Measurements from ENCODE around the gene THRB.

Gene THRB

DNA sequence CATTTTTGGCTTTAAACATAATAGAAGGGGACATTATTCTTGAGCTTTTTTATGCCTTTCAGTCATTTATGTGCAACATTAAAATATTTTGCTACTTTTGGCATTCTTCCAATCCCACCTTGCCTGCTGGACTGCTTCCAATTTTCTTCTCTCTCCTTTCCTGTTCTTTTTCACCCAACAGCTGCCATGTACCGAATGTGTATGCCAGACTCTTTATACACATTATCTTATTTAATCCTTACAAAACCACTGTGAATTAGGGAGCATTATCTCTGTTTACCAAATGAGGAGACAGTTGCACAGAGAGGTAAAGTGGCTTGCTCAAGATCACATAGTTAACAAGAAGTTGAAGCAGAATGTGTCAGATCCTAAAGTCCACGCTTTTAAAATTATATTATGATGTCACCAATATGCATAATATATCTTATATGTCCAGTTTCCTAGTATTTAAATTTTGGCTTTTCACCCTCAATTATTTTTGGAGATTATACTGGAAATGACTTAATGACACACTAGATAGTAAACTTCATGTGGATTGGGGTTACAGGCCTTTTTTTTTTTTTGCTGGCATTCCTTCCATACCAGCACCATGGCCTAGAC lies 231.5 kb downstream of the THRB start:
- no peak overlapping the region for H4K8ac ChIP-seq (ENCODE audit: low read depth, low read length)
- no peak overlapping the region for H2BK120ac ChIP-seq (ENCODE audit: low read depth, low read length)
- H3K27me3 ChIP-seq (ENCODE audit: control insufficient read depth in 3 of 3, insufficient read depth in 3 of 3, low read depth in 1 of 3, low read length in 3 of 3), result no peaks in the 10 kb centered on the region
- no peak overlapping the region for H3K27ac ChIP-seq (replicated peaks; ENCODE audit: low read length)
- no peak overlapping the region for H2BK12ac ChIP-seq (ENCODE audit: low read length)
- no peak overlapping the region for H3K4ac ChIP-seq (ENCODE audit: low read length)
- no peaks in the 10 kb centered on the region for H3K79me1 ChIP-seq (ENCODE audit: low read depth, low read length)
- WGBS, 2 donors (ENCODE audit: extremely low coverage in 2 of 2, insufficient read length in 2 of 2, insufficient replicate concordance in 1 of 2), result no CpG with 5 or more reads among the region's 2 CpGs
- H3K4me2 ChIP-seq (ENCODE audit: insufficient read depth, low read length, poor library complexity, severe bottlenecking), result no peak overlapping the region
- no peak overlapping the region for H3K4me3 ChIP-seq (ENCODE audit: low read length in 2 of 2)
- H2AK5ac ChIP-seq (ENCODE audit: low read depth, low read length), result no peak overlapping the region
- no peak overlapping the region for H3K9ac ChIP-seq (ENCODE audit: low read depth, low read length, poor library complexity)
- no peak overlapping the region for H3K14ac ChIP-seq (ENCODE audit: low read length)
- H2BK15ac ChIP-seq (ENCODE audit: low read length), result no peak overlapping the region
- H3K4me1 ChIP-seq (ENCODE audit: control insufficient read depth in 2 of 2, insufficient read depth in 1 of 2, low read depth in 1 of 2, low read length in 2 of 2), result no peaks in the 10 kb centered on the region
- H3K36me3 ChIP-seq (replicated peaks in 1 of 2; ENCODE audit: control insufficient read depth in 2 of 2, insufficient read depth in 2 of 2, low read length in 2 of 2), result no peaks in the 10 kb centered on the region
- DNase-seq (ENCODE audit: low spot score), result no peak
- H3K18ac ChIP-seq (ENCODE audit: low read length), result no peak overlapping the region
- no peak overlapping the region for H2BK5ac ChIP-seq (ENCODE audit: low read length)
- no peak overlapping the region for H4K91ac ChIP-seq (ENCODE audit: low read depth, low read length, poor library complexity)
- H3K23ac ChIP-seq (ENCODE audit: low read depth, low read length, poor library complexity), result no peak overlapping the region
- H2AFZ ChIP-seq (ENCODE audit: low read length), result no peak overlapping the region
- no peaks in the 10 kb centered on the region for H3K9me3 ChIP-seq (replicated peaks in 1 of 2; ENCODE audit: control insufficient read depth in 2 of 2, insufficient read depth in 1 of 2, low read depth in 1 of 2, low read length in 2 of 2)

GRCh38 chr3:24261521-24261920 lies 233.1 kb downstream of the THRB start:
- H3K4me3 ChIP-seq (ENCODE audit: low read length in 2 of 2), result no peak overlapping the region
- H3K4me1 ChIP-seq (ENCODE audit: control insufficient read depth in 2 of 2, insufficient read depth in 1 of 2, low read depth in 1 of 2, low read length in 2 of 2), result peaks cover 0 to 1% of the 10 kb centered on the region in 2 donors
- H4K8ac ChIP-seq (ENCODE audit: low read depth, low read length), result no peak overlapping the region
- no peak overlapping the region for H2AFZ ChIP-seq (ENCODE audit: low read length)
- H3K79me1 ChIP-seq (ENCODE audit: low read depth, low read length), result no peaks in the 10 kb centered on the region
- H3K9me3 ChIP-seq (replicated peaks in 1 of 2; ENCODE audit: control insufficient read depth in 2 of 2, insufficient read depth in 1 of 2, low read depth in 1 of 2, low read length in 2 of 2), result no peaks in the 10 kb centered on the region
- H2AK5ac ChIP-seq (ENCODE audit: low read depth, low read length), result no peak overlapping the region
- H3K9ac ChIP-seq (ENCODE audit: low read depth, low read length, poor library complexity), result no peak overlapping the region
- no peaks in the 10 kb centered on the region for H3K36me3 ChIP-seq (replicated peaks in 1 of 2; ENCODE audit: control insufficient read depth in 2 of 2, insufficient read depth in 2 of 2, low read length in 2 of 2)
- no peaks in the 10 kb centered on the region for H3K27me3 ChIP-seq (ENCODE audit: control insufficient read depth in 3 of 3, insufficient read depth in 3 of 3, low read depth in 1 of 3, low read length in 3 of 3)
- H2BK12ac ChIP-seq (ENCODE audit: low read length), result no peak overlapping the region
- no peak overlapping the region for H3K14ac ChIP-seq (ENCODE audit: low read length)
- H3K4me2 ChIP-seq (ENCODE audit: insufficient read depth, low read length, poor library complexity, severe bottlenecking), result no peak overlapping the region
- H4K91ac ChIP-seq (ENCODE audit: low read depth, low read length, poor library complexity), result no peak overlapping the region
- no peak overlapping the region for H2BK120ac ChIP-seq (ENCODE audit: low read depth, low read length)
- no peak overlapping the region for H2BK5ac ChIP-seq (ENCODE audit: low read length)
- no peak overlapping the region for H3K23ac ChIP-seq (ENCODE audit: low read depth, low read length, poor library complexity)
- no peak overlapping the region for H2BK15ac ChIP-seq (ENCODE audit: low read length)
- DNase-seq (ENCODE audit: low spot score), result no peak
- no peak overlapping the region for H3K18ac ChIP-seq (ENCODE audit: low read length)
- no peak overlapping the region for H3K4ac ChIP-seq (ENCODE audit: low read length)
- no peak overlapping the region for H3K27ac ChIP-seq (replicated peaks; ENCODE audit: low read length)

DNA sequence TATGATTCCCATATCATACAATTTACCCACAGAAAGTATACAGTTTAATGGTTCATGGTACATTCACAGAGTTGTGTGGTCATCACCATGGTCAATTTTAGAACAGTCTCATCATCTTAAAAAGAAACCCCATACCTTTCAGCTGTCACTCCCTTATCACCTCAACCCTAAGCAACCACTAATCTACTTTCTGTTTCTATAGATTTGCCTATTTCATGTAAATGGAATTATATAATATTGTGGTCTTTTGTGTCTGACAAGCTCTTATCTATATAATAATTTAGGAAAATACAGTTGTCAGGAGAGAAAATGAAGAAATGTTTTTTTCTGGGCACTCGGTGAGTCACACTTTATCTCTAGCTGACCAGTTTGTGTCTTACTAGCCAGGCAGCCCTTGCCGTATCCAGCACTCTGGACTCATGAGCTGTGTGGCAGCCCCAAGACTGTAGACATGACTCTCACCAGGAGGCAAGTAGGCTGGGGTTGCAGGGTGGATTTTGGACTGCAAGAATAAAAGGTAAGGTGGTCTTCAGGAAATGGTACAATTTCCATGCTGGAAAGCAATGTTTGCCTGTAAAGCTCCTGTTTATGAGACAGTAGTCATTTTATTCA lies 234.6 kb downstream of the THRB start:
- H3K36me3 ChIP-seq (replicated peaks in 1 of 2; ENCODE audit: control insufficient read depth in 2 of 2, insufficient read depth in 2 of 2, low read length in 2 of 2), result no peaks in the 10 kb centered on the region
- no peak overlapping the region for H2AK5ac ChIP-seq (ENCODE audit: low read depth, low read length)
- no CpG with 5 or more reads among the region's 2 CpGs for WGBS, 2 donors (ENCODE audit: extremely low coverage in 2 of 2, insufficient read length in 2 of 2, insufficient replicate concordance in 1 of 2)
- H3K4me3 ChIP-seq (ENCODE audit: low read length in 2 of 2), result no peak overlapping the region
- no peak overlapping the region for H3K23ac ChIP-seq (ENCODE audit: low read depth, low read length, poor library complexity)
- H4K8ac ChIP-seq (ENCODE audit: low read depth, low read length), result no peak overlapping the region
- no peaks in the 10 kb centered on the region for H3K27me3 ChIP-seq (ENCODE audit: control insufficient read depth in 3 of 3, insufficient read depth in 3 of 3, low read depth in 1 of 3, low read length in 3 of 3)
- H2BK12ac ChIP-seq (ENCODE audit: low read length), result no peak overlapping the region
- H3K9ac ChIP-seq (ENCODE audit: low read depth, low read length, poor library complexity), result no peak overlapping the region
- DNase-seq (ENCODE audit: low spot score), result no peak
- no peak overlapping the region for H2AFZ ChIP-seq (ENCODE audit: low read length)
- peaks cover 0 to 1% of the 10 kb centered on the region in 2 donors for H3K4me1 ChIP-seq (ENCODE audit: control insufficient read depth in 2 of 2, insufficient read depth in 1 of 2, low read depth in 1 of 2, low read length in 2 of 2)
- no peak overlapping the region for H2BK120ac ChIP-seq (ENCODE audit: low read depth, low read length)
- no peaks in the 10 kb centered on the region for H3K9me3 ChIP-seq (replicated peaks in 1 of 2; ENCODE audit: control insufficient read depth in 2 of 2, insufficient read depth in 1 of 2, low read depth in 1 of 2, low read length in 2 of 2)
- no peak overlapping the region for H3K18ac ChIP-seq (ENCODE audit: low read length)
- H3K4ac ChIP-seq (ENCODE audit: low read length), result no peak overlapping the region
- H2BK5ac ChIP-seq (ENCODE audit: low read length), result no peak overlapping the region
- no peak overlapping the region for H2BK15ac ChIP-seq (ENCODE audit: low read length)
- H3K27ac ChIP-seq (replicated peaks; ENCODE audit: low read length), result no peak overlapping the region
- H3K4me2 ChIP-seq (ENCODE audit: insufficient read depth, low read length, poor library complexity, severe bottlenecking), result no peak overlapping the region
- H3K79me1 ChIP-seq (ENCODE audit: low read depth, low read length), result no peaks in the 10 kb centered on the region
- no peak overlapping the region for H3K14ac ChIP-seq (ENCODE audit: low read length)
- no peak overlapping the region for H4K91ac ChIP-seq (ENCODE audit: low read depth, low read length, poor library complexity)

DNA sequence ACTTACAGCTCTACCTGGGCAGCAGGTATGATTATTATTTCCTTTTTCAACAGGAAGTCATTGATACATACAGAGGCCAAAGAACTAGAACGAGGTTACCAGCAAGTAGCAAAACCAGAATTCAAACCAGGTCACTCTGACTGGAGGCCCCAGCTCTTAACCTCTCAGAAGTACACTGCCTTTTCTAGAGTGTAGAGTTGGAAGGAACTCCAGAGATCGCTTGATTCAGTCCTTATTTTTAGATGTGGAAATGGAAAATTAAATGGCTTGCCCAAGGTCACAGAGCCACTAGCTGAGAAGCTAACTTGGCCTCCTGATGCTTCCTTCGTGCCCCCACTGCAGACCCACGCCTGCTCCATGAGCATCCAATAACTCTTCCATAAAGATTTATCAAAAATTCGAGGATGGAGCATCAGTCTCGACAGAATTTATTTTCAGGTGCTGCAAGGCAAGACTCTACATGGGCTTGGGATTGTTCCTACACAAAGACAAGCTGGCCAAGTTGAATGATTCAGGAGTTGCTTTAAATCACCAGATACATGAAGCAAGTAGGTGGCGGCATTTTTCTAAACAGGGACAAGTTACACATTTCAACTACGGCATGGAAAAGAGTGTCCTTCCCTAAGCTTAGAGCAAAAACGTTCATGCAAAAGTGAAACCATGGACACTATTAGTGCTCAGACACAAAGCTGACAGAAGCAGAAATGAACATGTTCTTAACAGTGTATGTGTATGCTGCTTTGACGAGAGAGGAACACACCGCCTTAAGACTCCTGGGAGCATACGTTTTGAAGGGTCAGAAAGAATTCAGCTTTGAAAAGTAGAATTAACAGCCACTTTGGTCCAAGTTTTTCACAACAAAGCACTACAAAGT lies 235.7 kb downstream of the THRB start:
- Histone ChIP-seq H3K23ac (ENCODE audit: low read depth, low read length, poor library complexity) (no peak overlapping the region), H3K14ac (ENCODE audit: low read length) (no peak overlapping the region), H4K8ac (ENCODE audit: low read depth, low read length) (no peak overlapping the region), H3K27ac (replicated peaks; ENCODE audit: low read length) (no peak overlapping the region), H3K79me1 (ENCODE audit: low read depth, low read length) (no peaks in the 10 kb centered on the region), H2BK15ac (ENCODE audit: low read length) (no peak overlapping the region), H3K4ac (ENCODE audit: low read length) (no peak overlapping the region), H4K91ac (ENCODE audit: low read depth, low read length, poor library complexity) (no peak overlapping the region), H3K9ac (ENCODE audit: low read depth, low read length, poor library complexity) (no peak overlapping the region), H3K4me3 (ENCODE audit: low read length in 2 of 2) (no peak overlapping the region), H2BK5ac (ENCODE audit: low read length) (no peak overlapping the region), H2AK5ac (ENCODE audit: low read depth, low read length) (no peak overlapping the region), H2AFZ (ENCODE audit: low read length) (no peak overlapping the region), H3K9me3 (replicated peaks in 1 of 2; ENCODE audit: control insufficient read depth in 2 of 2, insufficient read depth in 1 of 2, low read depth in 1 of 2, low read length in 2 of 2) (no peaks in the 10 kb centered on the region), H2BK12ac (ENCODE audit: low read length) (no peak overlapping the region), H3K4me2 (ENCODE audit: insufficient read depth, low read length, poor library complexity, severe bottlenecking) (no peak overlapping the region), H3K27me3 (ENCODE audit: control insufficient read depth in 3 of 3, insufficient read depth in 3 of 3, low read depth in 1 of 3, low read length in 3 of 3) (no peaks in the 10 kb centered on the region), H3K36me3 (replicated peaks in 1 of 2; ENCODE audit: control insufficient read depth in 2 of 2, insufficient read depth in 2 of 2, low read length in 2 of 2) (no peaks in the 10 kb centered on the region), H2BK120ac (ENCODE audit: low read depth, low read length) (no peak overlapping the region), H3K4me1 (ENCODE audit: control insufficient read depth in 2 of 2, insufficient read depth in 1 of 2, low read depth in 1 of 2, low read length in 2 of 2) (peaks cover 0 to 1% of the 10 kb centered on the region in 2 donors), H3K18ac (ENCODE audit: low read length) (no peak overlapping the region)
- no peak for DNase-seq (ENCODE audit: low spot score)
- WGBS, 2 donors (ENCODE audit: extremely low coverage in 2 of 2, insufficient read length in 2 of 2, insufficient replicate concordance in 1 of 2), result no CpG with 5 or more reads among the region's 12 CpGs
